GM10248 (cell line): Measurements from ENCODE around the gene RELCH.

Experiments used
- CTCF ChIA-PET: fragments of 300-600 bp; sonication (Branson Sonifier 250); formaldehyde crosslinking; extraction: SDS; loops from one replicate; lab custom pipeline; 2021; ENCODE audit warnings: antibody characterized with exemption; lab: Yijun Ruan, JAX
- POLR2A ChIA-PET: fragments of 350-650 bp; sonication (Branson Sonifier 250); formaldehyde crosslinking; extraction: SDS; loops from one replicate; lab custom pipeline; 2020; ENCODE audit warnings: antibody characterized with exemption; lab: Yijun Ruan, JAX
- DNase-seq: peaks from one replicate; pipeline ENCODE4 v3.0.0; 2012; ENCODE audit errors: extremely low spot score
- TF ChIP-seq, protein P1 (sequence below): IDR thresholded peaks from 2 replicates; pipeline ENCODE4 v1.5.1; 2012; ENCODE audit warnings: mild to moderate bottlenecking, low read depth; ENCODE audit errors: extremely low read depth, missing control alignments, control extremely low read depth

Gene RELCH

DNA sequence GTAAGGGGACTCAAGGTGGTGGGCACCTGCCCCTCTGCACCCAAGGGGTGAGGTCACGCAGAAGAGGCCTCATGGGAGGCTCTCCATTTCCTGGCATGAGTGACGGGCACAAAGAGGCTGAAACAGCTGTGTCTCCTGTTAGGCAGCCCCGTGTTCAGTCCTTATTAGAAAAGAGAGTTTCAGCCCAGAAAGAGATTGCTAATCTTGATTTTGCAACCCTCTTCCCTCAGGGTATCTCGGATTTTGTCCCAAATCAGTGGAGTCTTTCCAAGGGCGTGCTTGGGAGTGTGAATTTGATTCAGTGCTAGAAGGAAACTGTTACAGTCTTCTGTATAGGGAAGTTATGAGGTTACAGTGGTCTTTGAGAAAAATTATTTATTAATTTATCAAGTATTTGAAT is 148.4 kb downstream of the RELCH start:
- ChIA-PET POLR2A (no interaction called here), CTCF (interaction anchor here (3.5 kb wide), 1 partner anchor 10 kb away, joined by 13 read pairs; no protein-coding TSS in a partner anchor)
- no peak for DNase-seq
- TF ChIP-seq, protein P1, sequence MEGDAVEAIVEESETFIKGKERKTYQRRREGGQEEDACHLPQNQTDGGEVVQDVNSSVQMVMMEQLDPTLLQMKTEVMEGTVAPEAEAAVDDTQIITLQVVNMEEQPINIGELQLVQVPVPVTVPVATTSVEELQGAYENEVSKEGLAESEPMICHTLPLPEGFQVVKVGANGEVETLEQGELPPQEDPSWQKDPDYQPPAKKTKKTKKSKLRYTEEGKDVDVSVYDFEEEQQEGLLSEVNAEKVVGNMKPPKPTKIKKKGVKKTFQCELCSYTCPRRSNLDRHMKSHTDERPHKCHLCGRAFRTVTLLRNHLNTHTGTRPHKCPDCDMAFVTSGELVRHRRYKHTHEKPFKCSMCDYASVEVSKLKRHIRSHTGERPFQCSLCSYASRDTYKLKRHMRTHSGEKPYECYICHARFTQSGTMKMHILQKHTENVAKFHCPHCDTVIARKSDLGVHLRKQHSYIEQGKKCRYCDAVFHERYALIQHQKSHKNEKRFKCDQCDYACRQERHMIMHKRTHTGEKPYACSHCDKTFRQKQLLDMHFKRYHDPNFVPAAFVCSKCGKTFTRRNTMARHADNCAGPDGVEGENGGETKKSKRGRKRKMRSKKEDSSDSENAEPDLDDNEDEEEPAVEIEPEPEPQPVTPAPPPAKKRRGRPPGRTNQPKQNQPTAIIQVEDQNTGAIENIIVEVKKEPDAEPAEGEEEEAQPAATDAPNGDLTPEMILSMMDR: no peak

DNA sequence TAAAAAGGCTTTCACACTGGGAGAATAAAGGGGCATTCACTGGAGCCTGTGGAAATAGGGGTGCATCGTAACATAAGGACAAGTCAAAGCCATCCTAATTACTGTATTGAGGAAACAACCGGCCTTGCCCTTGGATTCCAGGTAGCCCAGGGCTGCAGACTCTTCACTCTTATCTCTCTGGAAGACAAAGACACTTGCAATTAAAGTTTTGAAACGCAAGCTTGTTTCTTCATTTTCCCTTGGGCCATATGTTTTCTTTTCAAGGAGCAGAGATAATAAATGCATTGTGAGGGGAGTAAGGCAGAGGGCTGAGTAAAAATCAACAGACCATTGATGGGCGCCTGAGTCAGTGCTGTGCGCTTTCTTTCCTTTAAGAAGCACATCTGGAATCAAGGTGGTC is 149.6 kb downstream of the RELCH start:
- POLR2A ChIA-PET: no interaction called here
- CTCF ChIA-PET: interaction anchor here (3.5 kb wide), 1 partner anchor 9 kb away, joined by 13 read pairs; no protein-coding TSS in a partner anchor
- DNase-seq: no peak
- TF ChIP-seq, protein P1: no peak

DNA sequence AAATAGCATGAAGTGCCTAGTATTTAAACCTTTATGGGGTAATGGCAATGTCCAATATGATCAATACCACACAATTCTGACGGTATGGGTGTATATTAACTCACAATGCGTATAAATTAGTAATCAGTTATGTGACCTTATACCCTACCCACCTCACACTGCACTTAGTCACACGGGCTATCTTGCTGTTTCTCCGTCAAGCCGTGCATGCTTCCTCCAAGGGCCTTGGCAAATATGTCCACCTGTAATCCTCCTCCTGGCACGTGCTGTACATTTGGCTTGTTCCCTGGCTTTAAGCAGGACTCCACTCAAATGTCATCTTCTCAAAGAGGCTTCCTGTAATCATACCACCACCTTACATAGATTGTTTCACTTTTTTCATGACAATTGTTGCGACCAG is 150.3 kb downstream of the RELCH start:
- ChIA-PET CTCF (no interaction called here), POLR2A (no interaction called here)

DNA sequence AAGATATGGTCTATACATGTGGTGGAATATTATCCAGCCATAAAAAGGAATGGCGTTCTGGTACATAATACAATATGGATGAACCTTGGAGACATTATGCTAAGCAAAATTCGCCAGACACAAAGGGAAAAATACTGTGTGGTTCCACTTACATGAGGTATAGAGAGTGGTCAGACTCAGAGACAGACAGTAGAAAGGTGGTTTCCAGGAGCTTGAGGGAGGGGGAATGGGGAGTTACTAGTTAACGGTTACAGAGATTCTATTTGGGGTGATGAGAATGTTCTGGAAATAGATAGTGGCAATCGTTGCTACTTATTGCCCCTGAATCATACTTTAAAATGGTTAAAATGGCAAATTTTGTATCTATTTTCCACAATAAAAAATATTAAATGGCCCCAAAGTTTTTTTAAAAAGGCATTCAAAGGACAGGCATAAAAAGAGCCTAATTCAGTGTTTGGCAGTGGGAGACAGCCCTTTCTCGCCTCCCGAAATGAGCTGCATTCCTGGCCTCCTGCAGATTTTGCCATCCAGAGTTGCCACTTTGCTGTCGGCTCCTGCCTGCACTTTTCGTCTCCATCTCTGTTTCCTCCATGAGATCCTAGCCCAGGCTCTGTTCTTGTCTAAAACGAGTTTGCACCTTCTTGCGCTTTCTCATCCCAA is 151.5 kb downstream of the RELCH start:
- ChIA-PET CTCF (no interaction called here), POLR2A (no interaction called here)
- no peak for DNase-seq
- TF ChIP-seq, protein P1: no peak

More for the DNA sequence above, 150.3 kb downstream of the RELCH start:
- DNase-seq: no peak
- TF ChIP-seq, protein P1: no peak

DNA sequence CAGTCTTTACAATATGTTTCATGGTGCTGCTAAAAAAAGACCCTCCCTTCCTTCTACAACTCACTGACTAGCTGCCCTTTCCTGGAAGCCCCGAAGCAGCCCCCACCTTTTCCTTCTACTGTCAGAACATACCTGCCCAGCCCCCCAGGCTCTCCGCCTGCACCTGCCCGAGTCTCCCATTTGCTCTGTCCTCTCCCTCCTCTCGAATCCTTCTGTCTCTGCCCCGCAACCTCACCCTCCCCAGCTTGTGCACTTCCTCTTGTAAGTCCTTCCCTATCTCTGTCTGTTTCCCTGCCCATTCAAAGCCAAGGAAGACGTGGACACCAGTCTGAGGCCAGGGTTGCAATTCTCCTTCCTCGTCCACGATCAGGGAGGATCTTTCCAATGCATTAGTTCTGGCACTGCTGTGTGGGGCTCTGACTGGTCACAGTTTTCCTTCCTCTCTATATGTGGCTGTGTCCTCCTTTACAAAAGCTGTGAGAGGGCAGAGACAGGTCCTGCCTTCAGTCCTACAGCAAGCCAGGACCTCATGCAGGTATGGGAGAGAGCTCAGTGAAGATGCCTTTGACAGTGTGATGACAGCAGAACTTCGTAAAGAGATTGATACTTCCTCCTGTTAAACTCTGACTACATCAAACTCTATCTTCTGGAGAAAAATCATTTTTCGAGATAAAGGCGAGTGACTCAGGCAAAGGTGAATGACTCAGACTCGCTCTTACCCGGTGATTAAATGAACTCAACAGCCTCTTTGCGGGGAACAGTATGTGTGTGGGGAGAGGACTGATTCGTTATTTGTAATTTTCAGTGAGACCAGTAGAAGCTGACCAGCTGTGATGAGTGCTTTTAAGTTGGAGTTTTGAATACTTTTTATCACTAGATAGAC is 152.3 kb downstream of the RELCH start:
- ChIA-PET POLR2A (no interaction called here), CTCF (no interaction called here)
- TF ChIP-seq, protein P1: no peak
- no peak for DNase-seq

DNA sequence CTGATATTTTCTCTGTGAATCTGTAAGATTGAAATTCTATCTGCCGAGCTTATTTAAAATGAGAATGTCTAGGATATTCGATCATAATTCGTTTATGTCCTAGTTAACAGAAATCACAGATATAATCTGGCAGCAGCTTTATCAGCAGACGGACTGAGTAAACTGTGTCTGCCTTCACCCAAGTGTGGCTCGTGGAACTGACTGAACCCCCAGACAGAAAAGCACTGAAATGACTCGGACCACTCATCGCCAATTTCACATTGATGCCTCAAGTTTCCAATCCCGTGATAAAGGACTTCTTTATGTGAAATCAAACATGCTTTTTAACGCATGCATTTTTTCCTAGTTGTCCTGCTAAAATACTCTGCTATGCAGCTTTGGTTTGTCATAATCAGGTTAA is 153.9 kb downstream of the RELCH start:
- ChIA-PET CTCF (interaction anchor here (0.7 to 2.3 kb wide), 3 partner anchors 15 to 85 kb away, joined by 3 to 6 read pairs (median 5); no protein-coding TSS in a partner anchor), POLR2A (no interaction called here)
- TF ChIP-seq, protein P1: no peak
- no peak for DNase-seq
